H1 (cell line): ENCODE results near the gene CHD5.

Experiments used
- CTCF ChIP-seq, 3 experiments: IDR thresholded peaks; 1 replicate in 2 of 3; 2 replicates in 1 of 3; pipeline versions ENCODE4 v1.5.1 to v1.6.1; 2011; ENCODE audit warnings: low read length in 3 of 3, mild to moderate bottlenecking in 3 of 3, inconsistent platforms in 2 of 3, low read depth in 1 of 3, moderate library complexity in 1 of 3; ENCODE audit not compliant: insufficient read depth in 1 of 3; ENCODE audit errors: control extremely low read depth in 1 of 3
- JUN ChIP-seq: IDR thresholded peaks from 2 replicates; pipeline ENCODE4 v1.6.1; 2011; ENCODE audit warnings: low read depth, mild to moderate bottlenecking, improper control_type of control experiment, low read length
- JUND ChIP-seq: IDR thresholded peaks from 2 replicates; pipeline ENCODE4 v1.6.1; 2011; ENCODE audit warnings: mild to moderate bottlenecking, improper control_type of control experiment, low read length
- RNF2 ChIP-seq: fragments of 200-900, 300-1000 bp; sonication (generic); IDR thresholded peaks from 2 replicates; pipeline ENCODE4 v1.7.1; 2016; ENCODE audit warnings: borderline replicate concordance, low read depth, mild to moderate bottlenecking, antibody characterized with exemption, low read length; ENCODE audit not compliant: poor library complexity, severe bottlenecking; ENCODE audit errors: missing control alignments
- SUZ12 ChIP-seq: fragments of 200-600 bp; sonication (generic); IDR thresholded peaks from 2 replicates; pipeline ENCODE4 v1.6.1; 2012; ENCODE audit warnings: mild to moderate bottlenecking, inconsistent platforms, low read length, moderate library complexity, mixed read lengths
- TAF1 ChIP-seq: IDR thresholded peaks from 2 replicates; pipeline ENCODE4 v1.6.1; 2011; ENCODE audit warnings: mild to moderate bottlenecking, low read depth, low read length

- TF ChIP-seq JUN (no peak), TAF1 (no peak), CTCF (IDR thresholded peaks at IDR 0.05; ENCODE audit: control extremely low read depth in 1 of 3, insufficient read depth in 1 of 3, low read depth in 1 of 3, low read length in 3 of 3) (no peak), RNF2 (no peak), JUND (no peak), SUZ12 (no peak)
Observed at GRCh38 chr1:6177681-6178380, 2.3 kb downstream of the CHD5 start.
